ENCODE measurements around the gene MYO18A.

Gene MYO18A

DNA sequence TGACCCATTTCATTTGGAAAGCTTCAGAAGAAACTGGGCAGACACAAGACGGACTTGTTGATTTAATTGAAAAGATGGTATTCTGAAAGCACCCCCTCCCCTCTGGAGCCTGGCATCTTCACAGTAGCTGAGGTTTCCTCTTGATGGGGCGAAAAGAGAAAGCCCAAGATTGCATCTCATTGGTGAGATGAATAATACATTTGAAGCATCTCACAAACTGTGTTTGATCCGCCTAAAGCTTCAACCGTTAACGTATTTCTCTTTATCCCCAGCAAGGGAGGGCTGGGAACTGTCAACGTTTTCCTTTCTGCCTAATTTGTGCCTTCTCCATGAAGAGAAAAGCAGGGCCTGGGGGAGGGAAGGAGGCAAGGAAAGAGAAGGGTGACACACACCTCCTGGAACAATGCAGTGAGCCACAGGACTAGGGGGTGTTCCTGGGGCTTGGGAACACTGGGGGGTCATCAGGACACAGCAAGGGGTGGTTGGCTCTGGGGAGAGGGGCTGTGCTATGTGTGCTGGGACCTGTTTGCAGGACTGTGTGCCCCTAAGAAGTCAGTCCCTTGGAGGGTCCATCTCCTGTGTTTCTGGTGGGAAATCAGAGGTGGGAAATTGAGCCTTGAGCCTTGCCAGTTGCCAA, 155.8 kb downstream of the MYO18A start:
- no peak for DNase-seq (ENCODE audit: low read depth)

GRCh38 chr17:29022074-29022473, 158.1 kb downstream of the MYO18A start:
- no peak for DNase-seq (ENCODE audit: low read depth)

GRCh38 chr17:29021226-29021625, 159.0 kb downstream of the MYO18A start:
- DNase-seq (ENCODE audit: low read depth) = no peak
